ENCODE measurements around the gene USP50. TPM values are rescaled to one million over a fixed set of nuclear protein-coding genes. Genes with fewer than 3 reads are reported as not detected.

Gene USP50
- total and polyA plus RNA-seq, 4 donors: 0.34 TPM; not detected in 3

GRCh38 chr15:50458348-50459112 is 87.9 kb downstream of the USP50 start:
- TF ChIP-seq, protein P1, sequence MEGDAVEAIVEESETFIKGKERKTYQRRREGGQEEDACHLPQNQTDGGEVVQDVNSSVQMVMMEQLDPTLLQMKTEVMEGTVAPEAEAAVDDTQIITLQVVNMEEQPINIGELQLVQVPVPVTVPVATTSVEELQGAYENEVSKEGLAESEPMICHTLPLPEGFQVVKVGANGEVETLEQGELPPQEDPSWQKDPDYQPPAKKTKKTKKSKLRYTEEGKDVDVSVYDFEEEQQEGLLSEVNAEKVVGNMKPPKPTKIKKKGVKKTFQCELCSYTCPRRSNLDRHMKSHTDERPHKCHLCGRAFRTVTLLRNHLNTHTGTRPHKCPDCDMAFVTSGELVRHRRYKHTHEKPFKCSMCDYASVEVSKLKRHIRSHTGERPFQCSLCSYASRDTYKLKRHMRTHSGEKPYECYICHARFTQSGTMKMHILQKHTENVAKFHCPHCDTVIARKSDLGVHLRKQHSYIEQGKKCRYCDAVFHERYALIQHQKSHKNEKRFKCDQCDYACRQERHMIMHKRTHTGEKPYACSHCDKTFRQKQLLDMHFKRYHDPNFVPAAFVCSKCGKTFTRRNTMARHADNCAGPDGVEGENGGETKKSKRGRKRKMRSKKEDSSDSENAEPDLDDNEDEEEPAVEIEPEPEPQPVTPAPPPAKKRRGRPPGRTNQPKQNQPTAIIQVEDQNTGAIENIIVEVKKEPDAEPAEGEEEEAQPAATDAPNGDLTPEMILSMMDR (IDR thresholded peaks at IDR 0.05; ENCODE audit: control extremely low read depth, extremely low read depth): no peak
- no peak for ATAC-seq (ENCODE audit: insufficient read depth, low FRiP score)
- Histone ChIP-seq H3K4me1 (ENCODE audit: control insufficient read depth in 5 of 5, insufficient read depth in 5 of 5, low read length in 5 of 5) (peaks cover 0 to 7% (median 5%) of the 10 kb centered on the region in 5 donors), H3K27ac (ENCODE audit: low read depth in 1 of 2, low read length in 1 of 2) (no peak overlapping the region), H3K36me3 (ENCODE audit: control insufficient read depth in 4 of 4, insufficient read depth in 4 of 4, low read length in 4 of 4) (peaks cover 6 to 18% (median 12%) of the 10 kb centered on the region in 4 donors), H3K4me3 (no peak overlapping the region), H3K27me3 (ENCODE audit: control insufficient read depth in 3 of 3, insufficient read depth in 3 of 3, low read length in 2 of 3) (no peaks in the 10 kb centered on the region), H3K9ac (ENCODE audit: insufficient read depth in 1 of 2, low read length in 2 of 2) (no peak overlapping the region), H3K9me3 (ENCODE audit: control insufficient read depth in 4 of 4, insufficient read depth in 3 of 4, low read length in 3 of 4) (no peaks in the 10 kb centered on the region)
- no peak for DNase-seq
- WGBS, 2 donors: 87 to 92% methylated on average over 7 of the region's 7 CpGs

DNA sequence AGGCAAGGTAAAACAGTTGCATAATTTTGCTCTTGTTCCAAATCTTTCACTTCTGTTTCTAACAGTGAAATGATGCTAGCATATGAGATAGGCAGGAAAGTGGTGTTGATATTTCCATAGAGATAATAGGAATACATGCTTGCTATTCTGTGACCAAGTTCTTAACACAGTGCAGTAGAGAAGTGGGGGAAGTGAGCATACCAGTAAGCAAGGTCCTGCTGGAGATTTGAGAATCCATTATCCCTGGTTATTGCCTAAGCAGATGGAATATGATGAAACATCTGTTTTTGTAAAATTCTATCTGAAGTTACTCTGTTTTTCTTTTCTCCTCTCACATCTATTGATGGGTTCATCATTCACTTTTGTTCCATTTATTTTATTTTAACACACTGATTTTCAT is 93.5 kb downstream of the USP50 start:
- DNase-seq (peak in 2 of 3 donors; percentile 3), ATAC-seq (ENCODE audit: insufficient read depth, low FRiP score) (no peak)
- H3K4me3 ChIP-seq: no peak overlapping the region
- no peaks in the 10 kb centered on the region for H3K4me1 ChIP-seq (ENCODE audit: control insufficient read depth in 5 of 5, insufficient read depth in 5 of 5, low read length in 5 of 5)
- H3K9me3 ChIP-seq (ENCODE audit: control insufficient read depth in 4 of 4, insufficient read depth in 3 of 4, low read length in 3 of 4): no peaks in the 10 kb centered on the region
- H3K27ac ChIP-seq (ENCODE audit: low read depth in 1 of 2, low read length in 1 of 2): no peak overlapping the region
- TF ChIP-seq, protein P1 (IDR thresholded peaks at IDR 0.05; ENCODE audit: control extremely low read depth, extremely low read depth): no peak
- H3K36me3 ChIP-seq (ENCODE audit: control insufficient read depth in 4 of 4, insufficient read depth in 4 of 4, low read length in 4 of 4): peaks cover 3 to 20% (median 10%) of the 10 kb centered on the region in 4 donors
- no peaks in the 10 kb centered on the region for H3K27me3 ChIP-seq (ENCODE audit: control insufficient read depth in 3 of 3, insufficient read depth in 3 of 3, low read length in 2 of 3)
- no peak overlapping the region for H3K9ac ChIP-seq (ENCODE audit: insufficient read depth in 1 of 2, low read length in 2 of 2)

Small RNA genes within 50 kb of the gene (small RNA-seq; reads per million reads assigned to genes)
- 0.13 reads per million for gene RNA5SP395 (ENCODE audit: low replicate concordance)

Other genes starting within 250 kb of the USP50 start
- gene GABPB1, start 191.5 kb downstream of the USP50 start, total RNA-seq: 10 to 100 TPM; 14.3 to 42.8 TPM
- 10 to 100 TPM in 1 of 2 donors, 1 to 10 TPM in 1; 6.1 to 12.9 TPM for gene GABPB1, start 191.5 kb downstream of the USP50 start, polyA plus RNA-seq
- 10 to 100 TPM; 54.1 to 92.1 TPM for gene USP8, start 122.3 kb downstream of the USP50 start, total RNA-seq
- 10 to 100 TPM; 14.0 to 28.5 TPM for gene USP8, start 122.3 kb downstream of the USP50 start, polyA plus RNA-seq
- 10 to 100 TPM; 29.6 to 77.7 TPM for gene TRPM7, start 140.1 kb upstream of the USP50 start, total RNA-seq
- gene TRPM7, start 140.1 kb upstream of the USP50 start, polyA plus RNA-seq: 10 to 100 TPM in 1 of 2 donors, 1 to 10 TPM in 1; 9.1 to 11.9 TPM
- gene SPPL2A, start 219.0 kb upstream of the USP50 start, total RNA-seq: 100 to 1,000 TPM; 119 to 147 TPM
- gene SPPL2A, start 219.0 kb upstream of the USP50 start, polyA plus RNA-seq: 100 to 1,000 TPM in 1 of 2 donors, 10 to 100 TPM in 1; 36.3 to 129 TPM